Activated CD4-positive, alpha-beta T cell treated with anti-CD3 and anti-CD28 coated beads for 24 hours (primary cell): Measurements from ENCODE around the gene SNAPC2.
"Not testable (repeated sequence)": the region's sequence is repeated elsewhere in the genome, so short reads cannot be mapped to it uniquely, and the experiment has no call there.

Experiments used
- DNase-seq, 2 donors: peaks; one replicate each; pipeline ENCODE4 v3.0.0-alpha.2; 2020; ENCODE audit warnings: low read depth in 2 of 2

Gene SNAPC2

DNA sequence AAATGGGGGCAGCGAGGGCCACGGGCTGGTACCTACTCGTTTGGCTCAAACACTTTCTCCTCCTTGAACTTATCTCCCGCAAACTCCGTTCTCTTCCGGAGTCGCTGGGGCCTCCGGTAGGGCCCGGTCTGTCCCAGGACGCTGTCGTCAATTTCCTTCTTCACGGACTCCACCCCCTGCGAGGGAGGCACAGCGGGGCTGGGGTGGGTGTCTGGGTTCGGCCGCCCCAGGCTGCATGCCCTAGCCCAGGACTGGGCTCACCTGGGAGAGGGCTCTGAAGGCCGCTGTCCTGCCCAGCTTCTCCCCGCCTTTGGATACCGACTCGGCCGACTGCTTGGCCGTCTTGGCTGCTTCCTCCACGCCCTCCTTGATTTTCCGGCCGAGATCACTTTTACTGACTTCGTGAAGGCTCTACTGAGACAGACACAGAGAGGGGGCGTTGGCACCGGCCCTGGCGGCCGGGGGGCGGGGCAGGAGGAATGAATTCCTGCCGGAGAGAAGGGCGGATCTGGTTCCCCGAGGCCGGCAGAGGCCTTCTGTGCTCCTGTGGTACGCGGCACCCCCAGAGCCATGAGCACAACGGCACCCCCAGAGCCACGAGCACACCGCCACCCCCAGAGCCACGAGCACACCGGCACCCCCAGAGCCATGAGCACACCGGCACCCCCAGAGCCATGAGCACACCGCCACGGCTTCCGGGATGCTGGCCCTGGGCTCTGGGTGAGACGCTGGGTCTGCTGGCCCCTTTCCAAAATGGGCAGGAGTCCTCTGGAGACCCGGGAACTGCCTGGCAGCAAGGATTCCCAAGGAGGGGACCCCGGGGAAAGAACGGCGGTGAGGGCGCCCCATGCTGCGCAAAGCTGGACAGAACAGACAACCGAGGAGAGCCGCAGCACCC lies 13.9 kb downstream of the SNAPC2 start:
- DNase-seq: no peak

DNA sequence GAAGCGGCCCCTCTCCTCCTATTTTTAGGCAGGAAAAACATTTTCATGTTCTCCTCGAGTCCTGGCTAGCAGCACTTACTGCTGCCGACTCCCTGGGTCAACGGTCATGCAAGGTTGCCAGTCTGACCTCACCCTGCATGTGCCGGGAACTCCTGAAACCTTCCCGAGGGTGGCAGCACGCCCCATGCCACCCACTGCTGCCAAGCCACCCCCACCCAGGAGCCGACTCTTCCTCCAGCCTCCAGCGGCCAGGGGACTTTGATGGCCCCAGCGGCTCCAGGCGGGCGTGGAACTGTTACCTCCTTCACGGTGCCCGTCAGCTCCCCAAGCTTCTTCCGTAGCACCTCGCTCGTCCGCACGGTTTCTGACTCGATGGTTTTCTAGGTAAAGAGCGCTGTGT lies 14.6 kb downstream of the SNAPC2 start:
- no peak for DNase-seq

DNA sequence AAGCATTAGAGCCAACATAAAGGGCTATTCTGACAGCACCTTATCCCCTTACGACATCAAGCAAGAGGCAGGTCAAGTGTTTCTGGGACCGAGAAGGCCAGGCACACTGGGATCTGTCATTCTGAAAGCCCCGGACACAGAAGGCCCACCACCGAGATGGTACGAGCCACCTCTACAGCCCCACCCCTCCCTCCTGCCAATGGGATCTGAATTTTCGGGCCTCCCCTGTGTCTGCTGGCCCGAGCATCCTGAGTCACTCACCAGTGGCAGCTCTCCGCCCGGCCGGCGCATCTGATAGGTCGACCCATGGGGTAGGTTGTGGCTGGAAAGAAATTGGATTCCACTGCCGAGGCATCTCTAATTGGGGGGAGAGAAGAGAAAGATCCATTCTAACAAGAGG lies 20.7 kb downstream of the SNAPC2 start:
- DNase-seq: no peak

DNA sequence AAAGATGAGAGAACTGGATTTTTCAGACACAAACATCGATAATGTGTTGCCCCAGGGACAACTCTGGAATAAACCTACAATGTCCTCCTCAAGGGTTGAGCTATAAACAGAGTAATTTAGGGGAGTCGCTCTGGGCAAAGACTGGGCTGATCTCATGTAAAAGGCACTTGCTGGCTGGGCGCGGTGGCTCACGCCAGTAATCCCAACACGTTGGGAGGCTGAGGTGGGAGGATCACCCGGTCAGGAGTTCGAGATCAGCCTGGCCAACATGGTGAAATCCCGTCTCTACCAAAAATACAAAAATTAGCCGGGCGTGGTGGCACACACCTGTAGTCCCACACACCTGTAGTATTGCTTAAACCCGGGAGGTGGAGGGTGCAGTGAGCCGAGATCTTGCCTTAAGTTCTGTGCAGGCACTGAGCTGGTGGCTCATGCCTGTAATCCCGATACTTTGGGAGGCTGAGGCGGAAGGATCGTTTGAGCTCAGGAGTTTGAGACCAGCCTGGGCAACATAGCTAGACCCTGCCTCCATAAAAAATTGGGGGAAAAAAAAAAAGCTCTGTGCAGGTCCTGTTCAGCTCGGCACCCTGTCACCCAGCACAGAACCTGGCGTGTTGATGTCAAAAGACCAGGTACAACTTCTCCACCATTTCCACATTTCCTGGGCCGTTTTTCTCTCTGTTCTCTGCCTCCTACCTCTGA lies 21.9 kb downstream of the SNAPC2 start:
- DNase-seq: no peak

DNA sequence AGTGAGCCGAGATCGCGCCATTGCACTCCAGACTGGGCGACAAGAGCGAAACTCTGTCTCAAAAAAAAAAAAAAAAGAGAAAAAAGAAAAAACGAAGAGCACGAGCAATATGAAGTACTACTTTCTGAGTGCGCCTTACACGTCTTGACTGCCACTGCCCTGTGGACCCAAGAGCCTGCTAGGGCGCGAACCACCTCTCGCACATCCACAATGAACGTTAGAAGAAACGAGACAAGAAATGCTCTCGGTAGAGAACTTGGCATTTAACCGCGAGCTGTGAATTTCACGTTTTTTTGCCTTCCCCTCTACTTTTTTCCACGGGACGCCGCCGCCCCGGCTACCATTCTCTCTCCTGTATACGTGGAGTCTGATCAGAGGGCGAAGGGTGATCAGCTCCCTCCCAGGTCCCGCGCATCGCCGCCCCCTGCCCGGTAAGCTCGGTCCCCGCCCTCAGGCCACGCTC lies 22.9 kb downstream of the SNAPC2 start:
- DNase-seq: no peak

DNA sequence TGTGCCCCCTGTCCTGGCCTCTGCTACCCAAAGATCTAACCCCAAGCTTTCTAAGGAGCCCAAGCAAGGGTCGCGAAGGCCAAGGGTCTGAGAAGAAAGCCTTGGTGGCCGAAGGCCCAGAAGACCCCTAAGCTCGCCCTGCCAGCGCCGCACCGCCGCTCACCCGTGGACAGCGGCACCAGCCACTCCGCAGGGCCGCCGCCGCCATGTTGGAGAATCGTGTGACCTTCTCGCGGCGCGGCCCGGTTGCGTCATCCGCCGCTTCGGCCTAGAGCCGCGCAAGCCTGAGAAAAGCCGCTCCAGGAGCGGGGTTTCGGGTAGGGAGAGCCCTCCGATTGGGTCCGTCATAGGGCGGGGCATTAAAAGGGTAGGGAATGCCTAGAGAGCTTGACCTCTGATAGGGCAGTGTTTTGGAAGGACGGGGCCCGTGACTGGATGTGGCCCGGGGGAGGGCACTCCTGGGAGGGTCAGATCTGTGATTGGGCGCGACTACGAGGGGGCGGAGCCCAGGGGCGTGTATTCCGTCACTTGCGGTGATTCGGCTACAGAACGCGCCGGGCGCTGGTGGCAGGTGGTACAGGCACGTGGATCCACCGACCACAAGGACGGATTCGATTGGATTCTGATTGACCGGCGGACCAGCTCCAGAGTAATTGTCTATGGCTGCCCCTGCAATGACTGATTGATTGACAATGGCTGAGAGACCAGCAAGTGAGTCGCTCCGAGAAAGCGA lies 23.5 kb downstream of the SNAPC2 start, which contains the start of gene TIMM44:
TIMM44 (minus strand) TSS at position 223 of the 733 bp plus-strand sequence; CDS start at position 208, 15 bp downstream.
- peak; percentile 96 to 97 for DNase-seq

DNA sequence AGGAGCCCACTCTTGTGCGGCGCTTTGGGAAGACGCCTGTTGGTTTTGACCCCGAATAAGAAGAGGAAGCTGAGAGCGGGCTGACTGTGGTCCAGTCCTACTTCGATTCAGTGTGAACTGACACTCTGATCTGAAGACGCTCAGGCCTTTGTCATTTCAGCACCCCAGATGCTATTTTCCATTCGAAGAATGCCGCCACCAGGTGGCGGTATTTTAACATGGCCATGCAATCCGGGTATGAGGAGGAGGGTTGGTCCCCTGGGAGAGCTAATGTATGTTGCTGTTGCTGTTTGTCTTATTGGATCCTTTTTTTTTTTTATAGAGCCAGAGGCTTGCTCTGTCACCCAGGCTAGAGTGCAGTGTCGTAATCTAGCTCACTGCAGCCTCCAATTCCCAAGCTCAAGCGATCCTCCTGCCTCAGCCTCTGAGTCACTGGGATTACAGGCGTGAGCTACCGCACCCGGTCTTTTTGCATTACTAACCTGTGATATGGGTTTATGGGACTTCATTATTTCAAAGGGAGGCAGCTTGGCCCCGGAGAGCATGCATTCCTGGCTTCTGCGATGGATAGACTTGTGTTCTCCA lies 24.1 kb downstream of the SNAPC2 start:
- DNase-seq: peak; percentile 81 to 86

DNA sequence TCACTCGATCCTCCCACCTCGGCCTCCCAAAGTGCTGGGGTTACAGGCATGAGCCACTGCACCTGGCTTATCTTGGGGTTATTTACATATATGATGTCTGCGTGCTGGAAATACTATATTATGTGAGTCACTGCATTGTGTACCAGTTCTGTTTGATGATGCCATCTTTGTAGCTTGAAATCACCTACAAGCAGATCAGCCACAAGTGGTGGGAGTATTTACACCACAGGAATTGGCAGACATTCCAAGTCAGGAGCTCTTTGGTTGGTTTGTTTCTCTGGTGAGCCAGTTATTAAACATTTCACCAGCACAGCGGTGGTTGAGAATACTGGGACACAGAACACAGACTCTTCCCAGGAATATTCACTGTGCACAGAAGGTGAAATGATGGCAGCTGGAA lies 27.8 kb downstream of the SNAPC2 start:
- DNase-seq: no peak

DNA sequence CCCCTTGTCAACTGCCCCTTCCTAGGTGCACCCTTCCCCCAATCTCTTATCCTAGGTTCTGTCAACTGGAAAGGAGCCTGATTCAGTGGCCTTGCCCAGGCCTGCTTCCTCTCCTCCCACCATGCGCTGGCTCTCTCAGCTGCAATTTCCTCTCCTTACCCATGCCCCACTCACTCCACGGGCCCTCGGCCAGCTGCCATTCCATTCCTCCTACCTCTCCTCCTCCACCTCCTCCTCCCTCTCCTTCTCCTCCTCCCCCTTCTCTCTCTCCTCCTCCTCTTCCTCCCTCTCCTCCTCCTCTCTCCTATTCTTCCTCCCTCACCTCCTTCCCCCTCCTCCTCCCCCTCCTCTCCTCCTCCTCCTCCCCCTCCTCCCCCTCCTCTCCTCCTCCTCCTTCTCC lies 32.9 kb downstream of the SNAPC2 start:
- DNase-seq: no peak

DNA sequence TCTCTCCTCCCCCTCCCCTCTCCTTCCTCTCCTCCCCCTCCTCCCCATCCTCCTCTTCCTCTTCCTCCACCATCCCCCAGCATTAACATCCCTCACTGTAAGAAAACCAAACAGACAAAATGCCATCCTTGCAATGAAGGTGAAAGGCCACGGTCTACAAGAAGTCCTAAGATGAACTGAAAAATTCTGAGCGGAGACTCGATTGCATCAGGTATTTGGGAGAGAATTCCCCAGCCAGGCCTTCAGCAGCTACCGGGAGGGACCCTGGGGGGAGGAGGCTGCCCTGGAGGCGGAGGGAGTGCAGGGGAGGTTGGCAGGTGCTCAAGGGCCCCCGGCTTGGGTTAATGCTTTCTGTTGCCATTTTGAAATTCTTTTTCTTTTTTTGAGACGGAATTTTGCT lies 33.4 kb downstream of the SNAPC2 start:
- no peak for DNase-seq

DNA sequence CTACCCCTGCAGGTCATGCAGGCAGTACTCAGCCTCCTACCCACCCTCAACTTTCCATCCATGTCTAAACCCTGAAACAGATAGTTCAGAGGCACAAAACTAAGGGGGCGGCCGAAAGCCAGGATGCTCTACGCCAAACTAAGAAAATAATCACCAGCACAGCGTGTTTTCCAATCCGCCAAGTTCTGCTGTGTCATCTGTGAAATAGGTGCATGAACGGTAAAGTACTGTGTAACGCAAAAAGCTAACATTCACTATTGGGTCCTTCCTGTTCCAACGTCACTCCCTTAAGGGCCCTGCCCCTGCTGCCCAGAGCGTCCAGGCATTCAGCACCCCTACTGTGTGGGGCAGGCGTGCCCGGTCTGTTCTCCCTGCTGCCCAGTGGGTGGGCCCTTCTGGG lies 35.6 kb downstream of the SNAPC2 start:
- DNase-seq: no peak

DNA sequence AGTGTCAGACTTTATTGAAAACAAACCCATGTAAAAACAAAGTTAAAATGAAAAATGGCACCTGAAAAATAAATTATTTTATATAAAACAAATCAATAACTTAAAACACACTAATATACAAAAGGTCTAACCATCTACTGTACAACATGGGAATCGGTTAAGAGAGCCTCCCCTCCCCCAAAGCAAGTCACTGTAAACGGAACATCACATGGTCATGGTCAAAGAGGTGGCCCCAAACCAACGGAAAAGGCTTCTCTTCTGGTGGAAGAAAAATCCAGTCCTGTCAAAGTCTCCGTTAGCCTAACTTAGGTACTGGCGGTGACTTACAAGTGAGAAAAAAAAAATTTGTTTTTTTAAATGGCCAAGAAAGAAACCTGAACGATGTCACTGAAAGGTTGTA lies 39.1 kb downstream of the SNAPC2 start:
- DNase-seq: no peak

DNA sequence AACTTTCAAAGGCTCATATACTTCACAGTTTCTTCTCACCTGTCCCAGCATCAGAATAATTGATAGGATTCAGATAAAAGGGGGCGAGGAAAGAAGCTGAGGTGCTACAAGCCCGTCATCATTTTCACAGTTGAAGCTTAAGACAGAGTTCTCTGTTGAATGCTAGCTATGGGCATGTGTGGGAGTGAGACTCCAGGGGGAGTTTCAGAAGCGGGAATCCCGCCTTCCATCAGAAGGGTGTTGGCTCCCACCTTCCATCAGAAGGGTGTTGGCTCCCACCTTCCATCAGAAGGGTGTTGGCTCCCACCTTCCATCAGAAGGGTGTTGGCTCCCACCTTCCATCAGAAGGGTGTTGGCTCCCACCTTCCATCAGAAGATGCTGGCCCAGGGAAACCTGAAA lies 40.9 kb downstream of the SNAPC2 start:
- DNase-seq: not testable (repeated sequence)

DNA sequence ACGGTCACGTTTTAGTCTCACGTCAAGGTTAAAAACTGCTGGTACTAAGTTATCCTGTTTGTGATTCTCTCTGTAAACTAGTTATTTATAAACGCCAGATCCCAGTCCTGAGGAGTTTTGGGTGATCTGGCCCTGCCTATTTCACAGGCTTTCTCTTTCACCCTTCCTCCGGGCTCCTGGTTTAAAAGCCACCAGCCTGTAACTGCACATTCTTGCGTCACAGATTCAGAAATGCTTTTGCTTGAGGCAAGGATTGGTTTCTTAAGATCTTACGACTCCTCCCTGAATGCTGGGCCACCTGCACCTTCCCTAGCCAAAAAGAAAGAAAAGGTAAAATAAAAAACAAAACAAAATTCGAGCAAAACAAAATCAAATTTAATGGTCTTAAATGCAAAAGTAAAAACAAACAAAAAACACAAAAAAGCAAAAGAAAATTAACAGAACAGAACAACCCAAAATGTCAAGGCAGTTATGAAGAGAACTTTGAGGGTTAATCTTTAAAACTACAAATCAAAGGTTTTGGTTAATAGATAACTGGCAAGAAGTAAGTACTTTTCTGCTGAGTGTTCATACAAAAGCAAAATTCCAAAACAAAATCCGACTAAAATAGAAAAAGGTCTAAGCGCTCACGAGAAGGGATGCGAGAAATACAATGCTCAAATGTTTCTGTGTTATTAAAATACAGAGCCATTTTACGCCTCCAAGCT lies 41.9 kb downstream of the SNAPC2 start:
- DNase-seq: no peak

DNA sequence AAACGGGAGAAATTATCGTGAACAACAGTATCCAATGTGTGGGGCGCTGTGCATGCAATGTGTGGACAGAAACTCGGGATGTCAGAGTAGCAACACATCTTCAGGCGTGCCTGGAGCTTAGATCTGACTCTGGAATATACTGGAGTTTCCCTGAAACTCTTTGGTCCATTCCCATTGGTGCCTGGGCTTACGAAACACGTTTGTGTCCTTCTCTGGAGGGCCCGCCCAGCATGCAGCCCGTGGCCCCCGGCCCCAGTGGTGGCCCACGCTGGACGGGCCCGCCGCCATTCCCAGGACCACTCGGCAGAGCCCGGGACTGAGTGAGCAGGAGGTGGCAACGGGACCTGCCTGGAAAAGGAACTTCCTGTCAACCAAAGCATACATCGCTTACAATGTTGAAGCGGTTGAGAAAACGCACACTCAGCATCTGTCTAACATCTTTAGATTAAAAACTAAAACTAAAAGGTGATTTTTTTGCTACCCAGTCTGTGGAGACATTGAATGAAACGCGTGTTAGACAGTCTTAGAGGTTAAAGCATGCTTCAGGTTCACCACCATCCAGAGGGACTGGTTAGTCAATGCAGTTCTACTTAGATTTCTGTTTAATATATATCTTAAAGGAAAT lies 42.6 kb downstream of the SNAPC2 start:
- no peak for DNase-seq

DNA sequence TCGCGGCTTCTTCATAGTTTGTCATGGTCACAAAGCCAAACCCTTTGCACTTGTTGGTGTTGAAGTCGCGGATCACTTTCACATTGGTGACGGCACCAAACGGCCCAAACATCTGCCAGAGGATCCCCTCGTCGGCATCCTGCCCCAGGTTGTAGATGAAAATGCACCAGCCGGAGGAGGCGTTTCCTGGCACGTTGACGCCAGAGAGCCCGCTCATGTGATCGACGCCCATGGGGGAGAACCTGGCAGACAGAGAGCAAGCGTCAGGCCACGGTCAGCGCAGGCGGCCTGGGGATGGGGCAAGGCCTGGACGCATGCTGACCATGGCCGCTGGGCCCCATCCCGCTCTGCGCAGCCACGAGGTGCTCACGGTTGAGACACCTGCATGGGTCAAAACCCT lies 43.4 kb downstream of the SNAPC2 start:
- no peak for DNase-seq

DNA sequence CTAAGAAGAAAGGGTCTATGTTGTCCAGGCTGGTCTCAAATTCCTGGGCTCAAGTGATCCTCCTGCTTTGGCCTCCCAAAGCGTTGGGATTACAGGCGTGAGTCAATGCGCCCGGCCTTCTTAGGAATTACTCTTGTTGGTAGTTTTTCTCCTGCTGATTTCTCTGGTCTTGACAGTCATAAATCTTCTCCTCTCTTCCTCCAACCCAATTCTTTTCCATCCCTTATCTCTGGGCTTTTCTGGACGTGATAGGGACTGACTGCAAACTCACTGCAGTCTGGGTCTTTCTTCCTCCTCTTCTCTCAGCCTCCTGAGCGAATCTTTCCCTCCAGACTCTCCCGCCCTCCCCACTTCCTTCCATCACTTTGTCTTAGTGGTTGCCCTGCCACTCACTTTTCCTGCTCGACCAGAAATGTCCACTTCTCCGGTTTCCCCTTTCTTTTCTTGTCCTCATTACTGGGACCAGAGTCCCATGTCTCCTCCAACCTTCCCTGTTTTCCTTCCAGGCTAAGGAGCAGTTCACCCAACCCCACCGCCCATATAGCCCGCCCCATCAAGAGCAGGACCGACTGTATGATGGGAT lies 45.2 kb downstream of the SNAPC2 start:
- DNase-seq: no peak

DNA sequence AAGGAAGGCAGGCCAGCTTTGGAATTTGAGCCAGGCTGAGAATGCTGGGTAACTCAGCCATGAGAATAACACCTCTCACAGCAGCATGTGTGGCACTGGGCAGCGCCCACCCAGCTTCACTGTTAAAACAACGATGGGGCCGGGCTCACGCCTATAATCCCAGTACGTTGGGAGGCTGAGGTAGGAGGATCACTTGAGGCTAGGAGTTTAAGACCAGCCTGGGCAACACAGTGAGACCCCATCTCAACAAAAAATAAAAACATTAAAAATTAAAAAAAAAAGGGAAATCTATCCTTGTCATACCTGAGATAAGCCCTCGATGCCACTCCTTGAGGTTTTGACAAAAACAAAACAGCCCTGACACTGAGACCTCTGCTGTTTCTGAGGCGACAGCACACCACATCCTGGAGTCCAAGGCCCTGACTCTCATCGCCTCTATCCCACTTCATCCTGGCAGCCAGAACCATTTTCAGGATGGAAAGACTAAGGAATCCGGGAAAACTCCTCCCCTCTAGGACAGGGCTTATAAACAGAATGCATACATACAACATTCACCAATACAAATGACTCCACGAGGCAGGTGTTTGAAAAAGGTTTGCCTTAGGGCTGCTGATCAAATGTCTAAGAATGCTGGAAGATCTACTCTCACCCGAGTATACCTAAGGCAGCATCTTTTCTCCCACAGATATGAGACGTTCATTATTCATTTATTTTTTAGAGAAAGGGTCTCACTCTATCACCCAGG lies 46.0 kb downstream of the SNAPC2 start:
- no peak for DNase-seq

DNA sequence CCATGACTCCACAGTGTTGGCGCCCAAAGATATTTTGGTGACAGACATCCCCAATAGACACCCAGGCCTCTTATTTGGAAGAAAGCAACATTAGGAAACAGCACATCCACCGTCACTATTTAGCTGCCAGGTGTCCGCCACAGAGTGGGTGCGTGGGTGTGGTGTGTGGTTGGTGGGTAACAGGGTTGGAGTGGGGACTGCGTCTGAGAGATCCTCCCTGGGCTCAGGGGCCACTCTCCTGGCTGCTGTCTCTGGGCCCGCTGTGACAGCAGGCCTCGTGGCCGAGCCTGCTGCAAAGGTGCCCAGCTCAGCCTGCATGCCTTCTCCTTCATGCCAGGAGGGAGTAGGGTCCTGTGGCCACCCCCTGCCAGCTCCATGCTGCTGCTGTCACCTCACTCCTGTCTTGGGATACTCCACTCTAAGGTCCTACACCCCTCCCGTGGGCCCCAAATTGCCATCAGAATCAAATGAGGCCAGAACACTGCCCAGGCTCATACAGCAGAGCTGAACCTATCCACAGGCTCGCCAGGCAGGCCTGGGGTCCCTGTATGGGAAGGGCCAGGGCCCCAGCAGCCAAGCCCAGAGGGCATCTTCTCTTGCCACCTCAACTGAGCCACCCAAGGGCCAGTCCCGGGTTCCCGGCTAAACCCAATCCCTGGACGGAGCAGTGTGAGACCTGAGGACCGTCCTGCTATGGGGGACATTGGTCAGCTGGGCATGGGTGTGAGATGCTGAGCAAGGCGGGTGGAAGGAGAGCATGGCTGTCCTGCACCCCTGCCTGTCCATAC lies 48.1 kb downstream of the SNAPC2 start:
- no peak for DNase-seq
